ENCODE measurements around the gene APCDD1L. TPM values are rescaled to one million over a fixed set of nuclear protein-coding genes. Genes with fewer than 3 reads are reported as not detected.

APCDD1L gene
- total RNA-seq, 1 experiment from 2014 or later: 2.8 TPM

DNA sequence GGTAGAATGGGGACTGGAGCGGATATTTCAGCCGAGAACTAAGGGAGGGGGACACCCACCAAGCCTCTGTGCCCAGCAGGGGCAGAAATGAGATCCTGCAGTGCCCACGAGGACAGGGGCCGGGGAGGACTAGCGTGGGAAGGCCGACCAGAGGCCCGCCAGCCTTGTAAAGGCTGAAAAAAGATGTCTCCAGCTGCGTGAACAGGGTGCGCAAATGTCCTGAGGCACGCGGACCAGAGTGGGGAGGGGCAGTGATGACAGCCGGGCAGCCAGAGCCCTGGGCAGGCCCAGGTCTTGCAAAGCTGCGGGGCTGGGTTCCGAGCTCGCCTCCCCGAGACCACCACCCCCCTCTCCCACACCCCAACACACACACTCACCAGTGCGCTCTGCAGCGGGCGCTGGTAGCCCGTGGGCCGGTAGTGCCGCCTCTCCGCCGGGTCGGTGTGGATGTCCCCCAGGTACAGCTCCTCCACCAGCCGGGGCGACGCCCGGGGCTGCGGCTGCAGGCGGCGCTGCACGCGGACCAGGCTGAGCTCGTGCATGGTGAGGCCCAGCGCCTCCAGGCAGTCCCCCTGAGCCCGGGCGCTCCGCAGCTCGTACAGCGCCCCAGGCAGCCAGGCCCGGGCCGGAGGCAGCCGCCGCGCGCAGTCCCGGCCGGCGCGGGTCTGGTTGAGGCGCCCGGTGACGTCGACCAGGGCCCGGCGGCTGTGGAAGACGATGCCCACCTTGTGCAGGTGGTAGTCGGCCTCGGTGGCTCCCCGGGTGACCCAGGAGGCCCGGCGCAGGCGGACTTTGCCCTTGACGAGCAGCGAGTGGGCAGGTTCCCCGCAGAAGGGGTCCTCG is 48.2 kb downstream of the APCDD1L start:
- DNase-seq (ENCODE audit: low read depth): no peak

GRCh38 chr20:58466095-58466708 is 49.0 kb downstream of the APCDD1L start:
- no peak for DNase-seq (ENCODE audit: low read depth)

GRCh38 chr20:58464838-58465237 is 50.4 kb downstream of the APCDD1L start:
- DNase-seq (ENCODE audit: low read depth): no peak

DNA sequence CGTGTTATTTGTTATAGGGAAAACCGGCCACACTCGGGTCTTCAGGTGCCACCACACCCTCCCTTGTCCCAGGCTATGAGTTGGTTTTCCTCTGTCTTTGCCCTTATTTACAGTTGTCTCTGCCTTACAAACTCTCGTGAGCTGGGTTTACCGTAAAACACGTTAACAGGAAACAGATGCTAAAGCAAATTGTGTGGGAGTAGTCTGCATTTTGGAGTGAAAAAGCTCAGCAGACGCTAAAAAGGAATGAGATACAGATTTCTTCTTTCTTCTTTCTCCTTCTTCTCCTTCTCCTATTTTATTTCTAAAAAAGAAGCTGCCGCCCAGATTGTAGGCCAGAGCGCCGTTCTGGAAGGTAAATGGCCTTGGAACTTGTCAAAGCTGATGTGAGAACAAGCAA is 51.9 kb downstream of the APCDD1L start:
- no peak for DNase-seq (ENCODE audit: low read depth)

DNA sequence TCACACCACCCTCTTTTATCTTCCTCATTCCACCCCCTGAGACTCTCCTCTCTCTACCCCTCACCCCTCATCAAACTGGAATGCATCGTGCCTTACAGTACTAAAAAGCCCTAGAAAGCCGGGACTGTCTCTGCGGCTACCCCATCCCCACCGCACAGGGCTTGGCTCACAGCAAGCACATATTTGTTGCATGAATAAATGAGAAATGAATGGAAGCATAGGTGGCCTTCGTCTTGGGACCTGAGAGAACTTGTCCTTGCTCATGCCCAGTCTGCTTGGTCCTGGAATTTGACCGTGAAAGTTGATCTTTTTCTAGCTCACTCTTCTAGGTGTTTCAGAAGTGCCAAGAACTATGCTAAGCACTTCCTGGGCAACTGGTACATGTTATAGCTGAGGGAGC is 53.3 kb downstream of the APCDD1L start:
- DNase-seq (ENCODE audit: low read depth): no peak

DNA sequence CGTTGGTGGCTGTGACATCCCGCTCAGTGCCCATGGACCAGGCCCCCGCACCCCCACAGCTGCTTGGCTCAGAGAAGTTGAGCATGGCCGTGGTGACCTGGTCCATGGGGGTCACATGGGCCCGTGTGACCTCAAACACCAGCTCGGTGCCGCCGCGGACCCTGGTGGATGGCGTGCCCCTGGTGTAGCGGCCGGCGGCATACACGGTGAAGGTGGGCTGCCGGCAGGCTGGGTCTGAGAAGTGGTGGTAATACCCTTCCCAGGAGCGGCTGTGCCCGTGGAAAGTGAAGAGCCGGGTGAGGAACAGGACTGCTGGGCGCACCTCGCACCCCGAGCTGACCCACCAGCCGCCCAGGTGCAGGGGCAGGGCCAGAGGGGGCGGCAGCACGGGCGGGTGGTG is 54.1 kb downstream of the APCDD1L start:
- no peak for DNase-seq (ENCODE audit: low read depth)

GRCh38 chr20:58459058-58459750 is 56.0 kb downstream of the APCDD1L start:
- no peak for DNase-seq (ENCODE audit: low read depth)

- peak; percentile 36 for DNase-seq (ENCODE audit: low read depth)
Measured at GRCh38 chr20:58458342-58459057, 56.7 kb downstream of the APCDD1L start.

DNA sequence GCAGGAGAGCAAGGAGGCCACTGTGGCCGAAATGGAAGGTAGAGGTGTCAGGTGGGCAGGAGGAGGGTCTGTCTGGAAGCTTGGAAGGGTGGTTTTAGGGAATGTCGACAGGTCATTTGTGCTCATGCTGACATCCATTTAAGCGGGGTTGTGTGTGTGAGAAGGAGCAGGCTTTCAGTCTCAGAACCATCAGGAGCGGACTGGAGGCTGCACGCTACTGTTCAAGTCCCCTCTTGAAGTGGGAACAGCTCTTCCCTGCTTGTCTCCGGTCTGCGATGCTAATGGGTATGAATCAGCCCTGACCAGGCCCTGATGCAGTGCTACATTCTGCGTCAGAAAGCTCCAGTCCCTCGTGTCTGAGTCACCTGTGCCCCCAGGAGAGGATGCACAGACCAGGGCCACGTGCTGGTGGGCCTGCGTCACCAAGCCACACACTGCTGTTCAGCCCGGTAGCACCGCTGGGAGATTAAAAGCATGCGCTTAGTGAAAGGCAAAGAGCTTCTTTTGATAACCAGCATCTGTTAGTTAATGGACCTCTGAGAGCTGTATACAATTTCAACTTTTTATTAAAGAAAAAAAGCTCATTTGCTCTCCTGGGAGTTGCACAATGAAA is 58.0 kb downstream of the APCDD1L start:
- DNase-seq (ENCODE audit: low read depth): peak; percentile 87

- no peak for DNase-seq (ENCODE audit: low read depth)
Measured at GRCh38 chr20:58454460-58454859, 60.7 kb downstream of the APCDD1L start.

- DNase-seq (ENCODE audit: low read depth): no peak
Measured at GRCh38 chr20:58453391-58453790, 61.8 kb downstream of the APCDD1L start.

- DNase-seq (ENCODE audit: low read depth): no peak
Measured at GRCh38 chr20:58452667-58453255, 62.4 kb downstream of the APCDD1L start.

GRCh38 chr20:58450254-58450653 is 64.9 kb downstream of the APCDD1L start:
- no peak for DNase-seq (ENCODE audit: low read depth)

DNA sequence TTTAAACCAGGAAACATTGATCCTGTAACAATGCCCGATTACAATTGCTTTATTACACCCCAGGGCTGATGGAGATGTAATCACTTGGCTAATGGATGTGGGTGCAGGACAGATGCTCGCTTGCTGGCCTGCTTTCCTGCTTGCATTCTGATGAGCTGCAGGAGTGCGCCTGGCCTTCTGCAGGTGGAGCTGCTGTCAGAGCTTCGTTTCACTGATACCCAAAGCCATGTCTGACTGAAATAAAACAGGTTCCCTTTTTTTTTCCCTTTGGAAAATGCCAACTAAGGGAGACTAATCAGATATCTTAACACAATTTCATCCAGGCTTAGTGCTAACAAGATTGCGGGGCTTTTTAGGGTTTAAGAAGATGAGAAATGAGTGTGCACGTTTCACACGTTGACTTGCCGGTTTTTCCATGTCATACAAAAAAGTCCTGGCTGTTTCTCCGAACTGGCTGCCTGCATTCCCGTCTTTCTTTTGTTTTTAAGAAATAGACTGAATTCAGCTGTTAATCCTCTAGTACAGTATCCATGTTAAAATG is 65.4 kb downstream of the APCDD1L start:
- no peak for DNase-seq (ENCODE audit: low read depth)

- DNase-seq (ENCODE audit: low read depth): no peak
Measured at GRCh38 chr20:58448958-58449357, 66.2 kb downstream of the APCDD1L start.

DNA sequence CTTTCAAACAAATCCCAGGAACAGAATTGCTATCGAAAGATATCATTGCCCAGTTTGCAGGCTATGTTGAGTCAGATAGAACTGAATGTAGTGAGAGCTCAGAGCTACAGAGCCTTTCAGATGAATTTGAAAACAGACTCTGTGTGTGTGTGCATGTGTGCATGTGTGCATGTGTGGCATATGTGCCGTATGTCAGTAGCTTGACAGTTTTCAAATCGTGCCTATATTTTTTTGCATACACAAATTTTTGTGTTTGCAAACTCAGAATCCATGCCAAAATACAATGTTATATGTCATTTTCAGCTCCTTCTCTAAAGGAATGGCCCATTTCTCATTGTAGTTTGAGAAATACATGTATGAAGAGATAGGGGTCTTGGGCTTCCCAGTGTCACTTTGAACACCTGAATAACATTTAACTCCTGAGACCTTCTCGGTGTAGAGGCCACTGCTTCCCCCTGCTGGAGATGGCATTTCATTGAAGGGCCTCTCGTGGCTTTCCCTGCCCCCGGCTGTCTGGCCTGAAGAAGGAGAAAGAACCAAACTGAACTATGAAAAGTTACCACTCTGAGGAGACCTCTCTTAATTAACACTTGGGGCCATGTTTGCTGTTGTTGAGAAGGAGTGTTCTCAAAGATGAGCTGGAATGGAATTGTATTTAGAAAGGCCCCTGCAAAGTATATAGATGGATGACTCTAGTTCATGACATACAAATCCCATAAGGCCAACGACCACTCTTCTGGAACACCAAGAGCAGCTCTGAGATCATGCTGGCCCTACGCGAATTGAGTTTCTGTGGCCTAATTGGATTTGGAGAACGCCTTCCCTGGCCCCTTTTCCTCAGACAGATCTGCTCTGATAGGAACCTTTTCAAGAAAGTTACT is 67.4 kb downstream of the APCDD1L start:
- peak; percentile 33 for DNase-seq (ENCODE audit: low read depth)

GRCh38 chr20:58446960-58447265 is 68.3 kb downstream of the APCDD1L start:
- no peak for DNase-seq (ENCODE audit: low read depth)

DNA sequence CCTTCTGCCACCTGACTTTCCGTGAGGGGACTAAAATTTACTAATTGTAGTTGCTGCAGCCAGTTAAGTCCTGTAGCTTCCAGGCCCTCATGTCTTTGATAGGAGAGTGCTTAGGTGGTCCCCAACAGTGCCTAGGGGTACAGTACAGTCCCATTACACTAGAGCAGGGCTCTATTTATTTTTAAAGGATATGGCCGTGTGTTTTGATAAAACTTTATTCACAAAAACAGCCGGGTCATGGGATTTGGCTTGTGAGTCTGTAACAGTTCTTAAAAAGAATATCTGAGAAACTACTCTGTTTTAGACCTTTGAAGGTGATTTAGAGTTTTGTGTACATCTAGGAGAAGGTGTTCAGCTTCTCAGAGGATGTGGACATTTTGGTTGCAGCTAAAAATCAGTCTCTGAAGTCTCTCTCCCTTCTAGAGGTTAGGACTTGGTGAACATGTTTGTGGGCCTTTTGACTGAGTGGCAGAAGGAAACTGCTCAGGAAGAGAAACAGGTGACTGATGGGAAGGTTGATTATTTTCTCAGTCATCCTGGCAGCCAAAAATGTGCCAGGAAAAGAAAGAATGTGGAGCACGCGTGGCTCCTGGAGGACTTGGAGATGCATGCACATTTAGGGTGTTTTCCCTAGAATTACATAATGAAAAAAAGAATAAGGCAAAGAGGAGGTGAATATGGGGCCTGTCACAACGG is 68.8 kb downstream of the APCDD1L start:
- DNase-seq (ENCODE audit: low read depth): no peak

DNA sequence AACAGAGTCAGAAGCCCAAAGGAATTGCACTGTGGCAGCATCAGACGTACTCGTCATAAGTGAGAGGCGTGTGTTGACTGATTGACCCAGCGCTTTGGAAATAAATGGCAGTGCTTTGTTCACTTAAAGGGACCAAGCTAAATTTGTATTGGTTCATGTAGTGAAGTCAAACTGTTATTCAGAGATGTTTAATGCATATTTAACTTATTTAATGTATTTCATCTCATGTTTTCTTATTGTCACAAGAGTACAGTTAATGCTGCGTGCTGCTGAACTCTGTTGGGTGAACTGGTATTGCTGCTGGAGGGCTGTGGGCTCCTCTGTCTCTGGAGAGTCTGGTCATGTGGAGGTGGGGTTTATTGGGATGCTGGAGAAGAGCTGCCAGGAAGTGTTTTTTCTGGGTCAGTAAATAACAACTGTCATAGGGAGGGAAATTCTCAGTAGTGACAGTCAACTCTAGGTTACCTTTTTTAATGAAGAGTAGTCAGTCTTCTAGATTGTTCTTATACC is 70.4 kb downstream of the APCDD1L start:
- no peak for DNase-seq (ENCODE audit: low read depth)
